ENCODE results near the gene CHPT1.

Gene CHPT1

DNA sequence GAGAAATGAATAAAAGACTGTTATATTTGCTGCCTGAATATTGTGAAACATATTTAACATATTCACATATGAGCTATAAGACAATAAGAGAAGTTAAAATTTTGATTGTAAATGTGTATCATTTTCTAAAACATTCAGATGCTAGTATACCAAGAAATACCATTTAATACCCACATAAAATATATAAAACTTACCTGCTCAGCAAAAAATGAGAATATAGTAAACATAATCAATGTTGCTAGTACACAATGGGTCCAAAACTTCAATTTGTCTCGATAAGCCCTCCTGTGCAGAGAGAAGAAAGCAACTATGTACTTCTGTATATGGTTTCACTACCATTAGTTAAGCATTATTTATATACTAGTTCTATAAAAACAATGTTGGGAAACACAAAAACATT, 51.5 kb downstream of the CHPT1 start:
- Histone ChIP-seq H3K9ac (ENCODE audit: low read depth in 1 of 2, low read length in 2 of 2) (no peak overlapping the region), H3K4me3 (ENCODE audit: low read depth in 1 of 2, low read length in 2 of 2) (no peak overlapping the region), H3K4me1 (ENCODE audit: control insufficient read depth in 1 of 2, insufficient read depth in 2 of 2, low read length in 2 of 2) (no peaks in the 10 kb centered on the region), H3K9me3 (ENCODE audit: control insufficient read depth in 1 of 2, low read length in 2 of 2) (no peaks in the 10 kb centered on the region), H3K27me3 (ENCODE audit: control insufficient read depth in 1 of 2, insufficient read depth in 2 of 2, low read length in 2 of 2) (no peaks in the 10 kb centered on the region), H3K36me3 (ENCODE audit: control insufficient read depth in 1 of 2, insufficient read depth in 2 of 2, low read length in 2 of 2) (peaks cover 43 to 70% of the 10 kb centered on the region in 2 donors), H3K27ac (ENCODE audit: low read depth, low read length) (no peak overlapping the region)

DNA sequence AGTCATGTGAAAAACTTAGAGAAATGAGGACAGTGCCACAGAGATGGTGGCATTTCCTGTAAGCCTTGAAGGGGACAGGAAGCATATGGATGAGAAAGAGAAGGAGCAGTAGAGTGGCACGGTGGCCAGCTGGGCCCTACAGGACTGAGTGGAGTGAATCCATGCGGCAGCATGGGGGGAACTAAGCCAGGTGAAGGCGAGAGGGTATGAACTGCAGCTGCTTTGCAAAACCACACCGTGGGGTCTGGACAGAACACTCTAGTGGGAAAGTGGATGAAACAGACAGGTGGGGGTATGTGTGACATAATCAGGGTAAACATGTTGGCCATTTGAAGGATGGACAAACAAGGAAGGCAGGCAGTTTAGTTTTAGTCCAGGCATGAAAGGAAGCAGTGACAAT, 52.2 kb downstream of the CHPT1 start:
- Histone ChIP-seq H3K9ac (ENCODE audit: low read depth in 1 of 2, low read length in 2 of 2) (no peak overlapping the region), H3K36me3 (ENCODE audit: control insufficient read depth in 1 of 2, insufficient read depth in 2 of 2, low read length in 2 of 2) (peaks cover 37 to 70% of the 10 kb centered on the region in 2 donors), H3K27ac (ENCODE audit: low read depth, low read length) (no peak overlapping the region), H3K27me3 (ENCODE audit: control insufficient read depth in 1 of 2, insufficient read depth in 2 of 2, low read length in 2 of 2) (no peaks in the 10 kb centered on the region), H3K4me3 (ENCODE audit: low read depth in 1 of 2, low read length in 2 of 2) (no peak overlapping the region), H3K9me3 (ENCODE audit: control insufficient read depth in 1 of 2, low read length in 2 of 2) (no peaks in the 10 kb centered on the region), H3K4me1 (ENCODE audit: control insufficient read depth in 1 of 2, insufficient read depth in 2 of 2, low read length in 2 of 2) (no peaks in the 10 kb centered on the region)

DNA sequence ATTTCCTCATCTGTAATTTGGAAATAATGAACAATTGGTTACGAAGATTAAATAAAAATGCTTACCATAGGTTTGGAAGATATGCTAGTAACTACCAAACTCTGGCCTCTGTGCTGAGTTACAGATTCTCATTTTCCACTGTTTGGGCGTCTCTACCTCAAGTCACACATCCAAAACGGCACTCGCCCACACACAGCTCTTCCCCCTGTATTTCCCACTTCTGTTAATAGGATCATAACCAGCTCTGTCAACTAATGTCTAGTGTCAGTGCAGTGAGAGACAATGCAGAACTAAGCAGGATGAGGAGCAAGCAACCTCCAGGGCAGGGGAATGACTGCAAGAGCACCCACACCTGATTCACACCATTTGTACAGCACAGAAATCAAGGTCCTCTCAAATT, 52.7 kb downstream of the CHPT1 start:
- Histone ChIP-seq H3K27ac (ENCODE audit: low read depth, low read length) (no peak overlapping the region), H3K27me3 (ENCODE audit: control insufficient read depth in 1 of 2, insufficient read depth in 2 of 2, low read length in 2 of 2) (no peaks in the 10 kb centered on the region), H3K9me3 (ENCODE audit: control insufficient read depth in 1 of 2, low read length in 2 of 2) (no peaks in the 10 kb centered on the region), H3K9ac (ENCODE audit: low read depth in 1 of 2, low read length in 2 of 2) (no peak overlapping the region), H3K36me3 (ENCODE audit: control insufficient read depth in 1 of 2, insufficient read depth in 2 of 2, low read length in 2 of 2) (peaks cover 33 to 69% of the 10 kb centered on the region in 2 donors), H3K4me1 (ENCODE audit: control insufficient read depth in 1 of 2, insufficient read depth in 2 of 2, low read length in 2 of 2) (no peaks in the 10 kb centered on the region), H3K4me3 (ENCODE audit: low read depth in 1 of 2, low read length in 2 of 2) (no peak overlapping the region)

DNA sequence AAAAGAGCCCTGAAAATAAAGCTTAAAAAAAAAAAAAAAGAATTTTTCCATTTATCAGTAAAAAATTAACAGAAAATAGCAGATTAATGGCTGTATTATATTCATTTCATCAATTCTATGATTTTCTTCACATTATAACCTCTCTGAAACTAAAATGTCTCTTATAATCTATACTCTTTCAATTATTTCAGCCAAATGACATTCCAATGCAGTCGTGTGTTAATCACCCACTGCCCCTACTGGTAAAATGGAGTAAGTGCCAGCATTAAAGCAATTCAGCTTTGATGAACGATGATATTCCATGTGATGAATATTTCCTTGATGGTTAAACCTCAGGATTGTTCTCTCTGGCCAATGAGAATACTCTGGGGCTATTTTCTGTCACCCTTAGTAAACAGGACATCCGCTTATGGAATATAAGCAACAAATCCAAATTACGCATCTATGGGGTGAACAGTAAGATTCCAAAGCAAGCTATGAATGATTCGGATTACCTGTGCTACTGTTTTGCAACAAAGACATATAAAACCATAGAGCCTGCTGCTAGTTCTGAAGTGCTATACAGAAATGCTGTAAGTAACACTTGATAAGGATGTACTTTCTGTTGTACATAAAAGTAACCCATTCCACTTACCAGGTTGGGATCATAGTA, 62.1 kb downstream of the CHPT1 start:
- H3K27me3 ChIP-seq (ENCODE audit: control insufficient read depth in 1 of 2, insufficient read depth in 2 of 2, low read length in 2 of 2) = no peaks in the 10 kb centered on the region
- H3K36me3 ChIP-seq (ENCODE audit: control insufficient read depth in 1 of 2, insufficient read depth in 2 of 2, low read length in 2 of 2) = peaks cover 18 to 42% of the 10 kb centered on the region in 2 donors
- H3K9me3 ChIP-seq (ENCODE audit: control insufficient read depth in 1 of 2, low read length in 2 of 2) = no peaks in the 10 kb centered on the region
- H3K4me3 ChIP-seq (ENCODE audit: low read depth in 1 of 2, low read length in 2 of 2) = no peak overlapping the region
- H3K4me1 ChIP-seq (ENCODE audit: control insufficient read depth in 1 of 2, insufficient read depth in 2 of 2, low read length in 2 of 2) = peaks cover 0 to 3% of the 10 kb centered on the region in 2 donors
- no peak overlapping the region for H3K9ac ChIP-seq (ENCODE audit: low read depth in 1 of 2, low read length in 2 of 2)
- H3K27ac ChIP-seq (ENCODE audit: low read depth, low read length) = no peak overlapping the region

DNA sequence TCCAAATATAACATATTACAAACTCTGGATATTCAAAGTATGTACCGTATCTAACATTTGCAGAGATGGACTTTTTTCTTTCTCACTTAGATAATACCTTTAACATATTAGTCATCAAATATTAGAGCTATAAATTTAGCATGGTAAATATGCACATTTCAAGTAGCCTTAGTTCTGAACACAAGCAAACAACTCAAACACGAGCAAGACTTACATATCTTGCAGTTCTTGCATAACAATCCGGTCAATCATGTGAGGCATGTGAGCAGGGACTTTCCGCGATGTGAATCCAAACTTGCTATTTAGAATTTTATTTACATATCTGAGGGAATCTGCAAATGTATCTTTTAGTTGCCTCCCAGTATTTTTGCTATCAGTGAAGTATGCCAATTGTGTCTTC, 63.9 kb downstream of the CHPT1 start:
- H3K4me3 ChIP-seq (ENCODE audit: low read depth in 1 of 2, low read length in 2 of 2) = no peak overlapping the region
- peaks cover 0 to 3% of the 10 kb centered on the region in 2 donors for H3K4me1 ChIP-seq (ENCODE audit: control insufficient read depth in 1 of 2, insufficient read depth in 2 of 2, low read length in 2 of 2)
- H3K27ac ChIP-seq (ENCODE audit: low read depth, low read length) = no peak overlapping the region
- H3K9ac ChIP-seq (ENCODE audit: low read depth in 1 of 2, low read length in 2 of 2) = no peak overlapping the region
- peaks cover 15 to 44% of the 10 kb centered on the region in 2 donors for H3K36me3 ChIP-seq (ENCODE audit: control insufficient read depth in 1 of 2, insufficient read depth in 2 of 2, low read length in 2 of 2)
- no peaks in the 10 kb centered on the region for H3K27me3 ChIP-seq (ENCODE audit: control insufficient read depth in 1 of 2, insufficient read depth in 2 of 2, low read length in 2 of 2)
- no peaks in the 10 kb centered on the region for H3K9me3 ChIP-seq (ENCODE audit: control insufficient read depth in 1 of 2, low read length in 2 of 2)

DNA sequence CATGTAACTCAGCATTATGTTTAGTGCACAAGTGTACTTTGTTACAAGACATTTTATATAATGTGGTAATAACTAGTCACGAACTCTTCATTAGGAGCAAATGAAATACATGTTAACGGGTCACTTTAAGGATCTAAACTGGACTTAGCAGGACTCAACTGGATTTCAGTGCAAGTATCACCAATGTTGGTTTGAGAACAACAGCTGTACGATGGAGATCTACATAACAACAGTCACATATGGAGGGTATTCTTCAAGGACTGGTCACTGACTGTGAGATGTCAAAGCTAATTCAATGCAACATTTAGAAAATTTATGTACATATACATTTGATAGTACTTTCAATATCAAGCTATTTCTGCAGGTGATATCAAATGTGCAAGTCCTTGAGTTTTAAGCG, 64.3 kb downstream of the CHPT1 start:
- Histone ChIP-seq H3K27ac (ENCODE audit: low read depth, low read length) (no peak overlapping the region), H3K9ac (ENCODE audit: low read depth in 1 of 2, low read length in 2 of 2) (no peak overlapping the region), H3K27me3 (ENCODE audit: control insufficient read depth in 1 of 2, insufficient read depth in 2 of 2, low read length in 2 of 2) (no peaks in the 10 kb centered on the region), H3K36me3 (ENCODE audit: control insufficient read depth in 1 of 2, insufficient read depth in 2 of 2, low read length in 2 of 2) (peaks cover 12 to 40% of the 10 kb centered on the region in 2 donors), H3K4me1 (ENCODE audit: control insufficient read depth in 1 of 2, insufficient read depth in 2 of 2, low read length in 2 of 2) (peaks cover 0 to 3% of the 10 kb centered on the region in 2 donors), H3K9me3 (ENCODE audit: control insufficient read depth in 1 of 2, low read length in 2 of 2) (no peaks in the 10 kb centered on the region), H3K4me3 (ENCODE audit: low read depth in 1 of 2, low read length in 2 of 2) (no peak overlapping the region)

DNA sequence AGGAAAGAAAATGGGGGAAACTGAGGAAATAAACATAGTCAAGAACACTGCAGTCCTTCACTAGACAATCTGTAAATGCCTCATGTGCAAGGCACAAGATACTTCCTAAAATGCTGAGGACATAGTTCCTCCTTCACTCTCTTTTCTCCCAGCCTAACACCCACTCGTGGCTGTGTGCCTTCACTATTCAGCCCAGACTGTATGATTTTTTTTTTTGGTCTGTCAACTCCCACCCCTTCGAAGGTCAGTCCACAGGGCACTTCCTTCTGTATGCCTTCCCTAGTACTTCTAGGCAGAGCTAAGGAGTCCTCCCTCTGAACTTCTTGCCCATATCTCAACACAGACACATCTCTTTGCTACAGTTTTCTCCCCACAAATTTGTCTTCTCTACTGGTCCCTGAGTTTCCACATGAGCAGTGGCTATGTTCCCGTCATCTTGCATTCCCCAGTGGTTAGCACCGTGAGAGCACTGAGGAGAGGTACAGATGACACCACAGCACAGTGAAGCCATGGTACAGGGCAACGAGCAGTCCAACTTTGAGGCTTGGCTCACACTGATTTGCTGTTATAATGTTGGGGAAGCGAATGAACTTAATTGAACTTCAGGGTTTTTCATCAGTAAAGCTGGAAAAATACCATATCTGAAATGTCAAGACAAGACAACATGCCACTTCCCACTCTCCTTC, 65.9 kb downstream of the CHPT1 start:
- H3K36me3 ChIP-seq (ENCODE audit: control insufficient read depth in 1 of 2, insufficient read depth in 2 of 2, low read length in 2 of 2) = peaks cover 11 to 40% of the 10 kb centered on the region in 2 donors
- H3K27ac ChIP-seq (ENCODE audit: low read depth, low read length) = no peak overlapping the region
- peaks cover 0 to 3% of the 10 kb centered on the region in 2 donors for H3K4me1 ChIP-seq (ENCODE audit: control insufficient read depth in 1 of 2, insufficient read depth in 2 of 2, low read length in 2 of 2)
- H3K9ac ChIP-seq (ENCODE audit: low read depth in 1 of 2, low read length in 2 of 2) = no peak overlapping the region
- no peaks in the 10 kb centered on the region for H3K9me3 ChIP-seq (ENCODE audit: control insufficient read depth in 1 of 2, low read length in 2 of 2)
- no peak overlapping the region for H3K4me3 ChIP-seq (ENCODE audit: low read depth in 1 of 2, low read length in 2 of 2)
- no peaks in the 10 kb centered on the region for H3K27me3 ChIP-seq (ENCODE audit: control insufficient read depth in 1 of 2, insufficient read depth in 2 of 2, low read length in 2 of 2)

DNA sequence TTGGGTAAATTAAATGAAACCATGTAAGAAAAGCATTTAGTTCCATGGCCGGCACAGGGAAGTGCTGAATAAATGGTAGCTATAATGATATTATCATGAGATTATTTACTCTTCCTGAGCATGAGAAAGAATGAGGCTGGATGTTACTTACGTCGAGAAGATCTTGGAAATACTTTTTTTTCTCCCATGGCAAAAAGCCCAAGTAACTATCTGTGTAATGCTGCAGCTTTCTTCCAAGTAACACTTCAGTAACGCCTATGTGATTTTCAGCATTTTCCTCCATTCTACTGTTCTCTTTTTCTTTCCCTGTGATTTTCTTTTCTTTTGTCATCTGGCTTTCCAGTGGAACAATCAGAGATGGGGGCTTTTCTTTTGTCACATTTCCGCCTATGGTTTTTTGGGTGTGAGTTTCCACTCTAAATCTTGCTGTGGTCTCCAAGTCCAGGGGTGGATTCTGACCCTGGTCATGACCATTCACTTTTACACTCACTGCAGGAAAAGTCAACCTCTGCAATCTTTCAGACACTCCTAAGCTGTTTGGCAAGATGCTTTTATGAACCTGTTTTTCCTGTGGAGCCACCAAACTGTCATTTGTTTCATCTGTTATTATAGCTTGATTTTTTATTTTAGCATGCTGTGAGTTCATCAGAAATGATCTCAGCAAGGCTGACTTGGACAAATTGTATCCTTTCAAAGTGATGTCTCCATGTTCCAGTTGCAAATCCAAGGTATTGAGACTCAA, 66.8 kb downstream of the CHPT1 start:
- Histone ChIP-seq H3K9ac (ENCODE audit: low read depth in 1 of 2, low read length in 2 of 2) (no peak overlapping the region), H3K9me3 (ENCODE audit: control insufficient read depth in 1 of 2, low read length in 2 of 2) (no peaks in the 10 kb centered on the region), H3K4me1 (ENCODE audit: control insufficient read depth in 1 of 2, insufficient read depth in 2 of 2, low read length in 2 of 2) (peaks cover 0 to 3% of the 10 kb centered on the region in 2 donors), H3K36me3 (ENCODE audit: control insufficient read depth in 1 of 2, insufficient read depth in 2 of 2, low read length in 2 of 2) (peaks cover 8 to 42% of the 10 kb centered on the region in 2 donors), H3K27me3 (ENCODE audit: control insufficient read depth in 1 of 2, insufficient read depth in 2 of 2, low read length in 2 of 2) (no peaks in the 10 kb centered on the region), H3K27ac (ENCODE audit: low read depth, low read length) (no peak overlapping the region), H3K4me3 (ENCODE audit: low read depth in 1 of 2, low read length in 2 of 2) (no peak overlapping the region)

DNA sequence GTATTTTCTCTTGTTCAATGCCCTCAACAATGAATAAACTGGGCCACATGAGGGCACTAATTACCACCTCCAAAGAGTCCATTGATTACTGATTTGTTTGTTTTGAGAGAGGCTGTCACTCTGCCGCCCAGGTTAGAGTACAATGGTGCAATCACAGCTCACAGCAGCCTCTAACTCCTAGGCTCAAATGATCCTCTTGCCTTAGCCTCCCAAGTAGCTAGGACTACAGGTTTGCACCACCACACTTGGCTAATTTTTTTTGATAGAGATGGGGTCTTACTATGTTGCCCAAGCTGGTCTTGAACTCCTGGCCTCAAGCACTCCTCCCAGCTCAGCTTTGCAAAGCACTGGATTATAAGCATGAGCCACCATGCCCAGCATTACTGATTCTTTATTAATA, 70.1 kb downstream of the CHPT1 start:
- Histone ChIP-seq H3K27me3 (ENCODE audit: control insufficient read depth in 1 of 2, insufficient read depth in 2 of 2, low read length in 2 of 2) (no peaks in the 10 kb centered on the region), H3K4me1 (ENCODE audit: control insufficient read depth in 1 of 2, insufficient read depth in 2 of 2, low read length in 2 of 2) (peaks cover 0 to 3% of the 10 kb centered on the region in 2 donors), H3K27ac (ENCODE audit: low read depth, low read length) (no peak overlapping the region), H3K9me3 (ENCODE audit: control insufficient read depth in 1 of 2, low read length in 2 of 2) (no peaks in the 10 kb centered on the region), H3K4me3 (ENCODE audit: low read depth in 1 of 2, low read length in 2 of 2) (no peak overlapping the region), H3K36me3 (ENCODE audit: control insufficient read depth in 1 of 2, insufficient read depth in 2 of 2, low read length in 2 of 2) (peaks cover 3 to 34% of the 10 kb centered on the region in 2 donors), H3K9ac (ENCODE audit: low read depth in 1 of 2, low read length in 2 of 2) (no peak overlapping the region)

DNA sequence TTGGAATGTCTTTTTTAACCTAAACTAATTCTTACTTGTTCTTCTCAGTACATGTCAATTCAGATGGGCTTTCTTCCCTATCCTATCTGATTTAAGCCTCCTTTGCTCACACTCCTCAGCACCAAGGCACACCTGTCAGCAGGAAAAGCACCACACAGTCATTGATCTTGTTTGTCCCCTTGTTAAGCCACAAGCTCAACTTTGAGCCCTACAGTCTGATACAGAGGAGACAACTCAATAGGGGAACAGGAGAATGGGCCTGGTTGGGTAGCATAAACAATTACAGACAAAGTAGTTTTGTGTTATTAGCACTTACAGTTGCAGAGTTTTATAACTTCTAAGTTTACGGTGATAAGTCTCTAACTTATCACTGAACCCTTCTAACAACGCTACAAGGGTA, 71.3 kb downstream of the CHPT1 start:
- peaks cover 3 to 34% of the 10 kb centered on the region in 2 donors for H3K36me3 ChIP-seq (ENCODE audit: control insufficient read depth in 1 of 2, insufficient read depth in 2 of 2, low read length in 2 of 2)
- H3K4me1 ChIP-seq (ENCODE audit: control insufficient read depth in 1 of 2, insufficient read depth in 2 of 2, low read length in 2 of 2) = no peaks in the 10 kb centered on the region
- H3K9me3 ChIP-seq (ENCODE audit: control insufficient read depth in 1 of 2, low read length in 2 of 2) = no peaks in the 10 kb centered on the region
- H3K4me3 ChIP-seq (ENCODE audit: low read depth in 1 of 2, low read length in 2 of 2) = no peak overlapping the region
- no peak overlapping the region for H3K9ac ChIP-seq (ENCODE audit: low read depth in 1 of 2, low read length in 2 of 2)
- no peak overlapping the region for H3K27ac ChIP-seq (ENCODE audit: low read depth, low read length)
- H3K27me3 ChIP-seq (ENCODE audit: control insufficient read depth in 1 of 2, insufficient read depth in 2 of 2, low read length in 2 of 2) = no peaks in the 10 kb centered on the region
